Measurements from ENCODE around the gene ITGB1BP1. TPM values are rescaled to one million over a fixed set of nuclear protein-coding genes. Genes with fewer than 3 reads are reported as not detected.
A peak's percentile ranks its signal among the peaks of the same experiment; 100 is the strongest.
"Not testable (repeated sequence)": the region's sequence is repeated elsewhere in the genome, so short reads cannot be mapped to it uniquely, and the experiment has no call there.

Gene ITGB1BP1
- total RNA-seq, 1 donor: 30.8 TPM

DNA sequence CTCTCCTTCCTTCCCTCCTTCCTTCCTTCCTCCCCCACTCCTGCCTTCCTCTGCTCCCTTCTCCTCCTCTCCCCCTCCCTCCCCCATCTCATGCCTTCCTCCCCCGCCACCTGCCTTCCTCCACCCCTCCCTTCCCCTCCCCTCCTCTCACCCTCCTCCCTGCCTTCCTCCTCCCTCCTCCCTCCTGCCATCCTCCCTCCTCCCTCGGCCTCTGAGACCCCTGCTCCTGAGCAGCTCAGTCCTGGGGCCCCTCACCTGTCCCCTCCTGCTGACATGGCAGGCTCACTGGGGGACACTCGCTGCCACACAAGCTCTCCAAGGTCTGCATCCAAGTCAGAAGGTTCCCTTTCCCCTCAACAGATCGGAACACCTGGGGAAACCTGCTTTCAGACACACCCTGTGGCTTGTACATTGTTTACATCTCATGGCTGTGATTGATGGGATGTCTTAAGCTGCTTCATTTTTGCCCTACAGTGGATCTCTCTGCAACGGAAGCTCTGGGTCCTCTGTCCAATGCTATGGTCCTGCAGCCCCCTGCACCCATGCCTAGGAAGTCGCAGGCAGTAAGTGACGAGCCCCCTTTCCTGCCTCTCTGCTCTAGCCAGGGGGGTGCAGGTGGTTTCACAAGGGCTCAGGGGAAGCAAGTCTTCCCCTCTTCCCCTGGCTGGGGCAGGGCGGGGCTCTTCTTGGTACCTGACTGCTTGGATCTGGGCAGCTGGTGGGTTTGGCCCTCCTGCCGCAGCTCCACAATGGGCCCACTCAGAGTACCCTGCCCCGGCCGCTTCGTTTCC, 22.9 kb downstream of the ITGB1BP1 start:
- no peak overlapping the region for H2AFZ ChIP-seq (ENCODE audit: low read length)
- H3K9me3 ChIP-seq (ENCODE audit: low read depth, low read length): no peaks in the 10 kb centered on the region
- no peak overlapping the region for H3K4me3 ChIP-seq (ENCODE audit: insufficient read depth, low read length)
- no peaks in the 10 kb centered on the region for H4K20me1 ChIP-seq (ENCODE audit: insufficient read depth, low read length)
- H3K4me2 ChIP-seq (ENCODE audit: insufficient read depth, low read length): no peak overlapping the region
- no peaks in the 10 kb centered on the region for H3K79me2 ChIP-seq (ENCODE audit: insufficient read depth, low read length)
- H3K36me3 ChIP-seq (ENCODE audit: insufficient read depth, low read length): peaks cover 59% of the 10 kb centered on the region
- H3K27me3 ChIP-seq (ENCODE audit: insufficient read depth, low read length): no peaks in the 10 kb centered on the region
- TF ChIP-seq, protein P1, sequence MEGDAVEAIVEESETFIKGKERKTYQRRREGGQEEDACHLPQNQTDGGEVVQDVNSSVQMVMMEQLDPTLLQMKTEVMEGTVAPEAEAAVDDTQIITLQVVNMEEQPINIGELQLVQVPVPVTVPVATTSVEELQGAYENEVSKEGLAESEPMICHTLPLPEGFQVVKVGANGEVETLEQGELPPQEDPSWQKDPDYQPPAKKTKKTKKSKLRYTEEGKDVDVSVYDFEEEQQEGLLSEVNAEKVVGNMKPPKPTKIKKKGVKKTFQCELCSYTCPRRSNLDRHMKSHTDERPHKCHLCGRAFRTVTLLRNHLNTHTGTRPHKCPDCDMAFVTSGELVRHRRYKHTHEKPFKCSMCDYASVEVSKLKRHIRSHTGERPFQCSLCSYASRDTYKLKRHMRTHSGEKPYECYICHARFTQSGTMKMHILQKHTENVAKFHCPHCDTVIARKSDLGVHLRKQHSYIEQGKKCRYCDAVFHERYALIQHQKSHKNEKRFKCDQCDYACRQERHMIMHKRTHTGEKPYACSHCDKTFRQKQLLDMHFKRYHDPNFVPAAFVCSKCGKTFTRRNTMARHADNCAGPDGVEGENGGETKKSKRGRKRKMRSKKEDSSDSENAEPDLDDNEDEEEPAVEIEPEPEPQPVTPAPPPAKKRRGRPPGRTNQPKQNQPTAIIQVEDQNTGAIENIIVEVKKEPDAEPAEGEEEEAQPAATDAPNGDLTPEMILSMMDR (IDR thresholded peaks at IDR 0.05; ENCODE audit: extremely low read depth, low read depth, low read length): no peak
- H3K27ac ChIP-seq (ENCODE audit: low read depth, low read length): no peak overlapping the region
- peaks cover 9% of the 10 kb centered on the region for H3K4me1 ChIP-seq (ENCODE audit: insufficient read depth, low read length)
- DNase-seq (ENCODE audit: insufficient read length, low spot score, missing footprints): no peak

DNA sequence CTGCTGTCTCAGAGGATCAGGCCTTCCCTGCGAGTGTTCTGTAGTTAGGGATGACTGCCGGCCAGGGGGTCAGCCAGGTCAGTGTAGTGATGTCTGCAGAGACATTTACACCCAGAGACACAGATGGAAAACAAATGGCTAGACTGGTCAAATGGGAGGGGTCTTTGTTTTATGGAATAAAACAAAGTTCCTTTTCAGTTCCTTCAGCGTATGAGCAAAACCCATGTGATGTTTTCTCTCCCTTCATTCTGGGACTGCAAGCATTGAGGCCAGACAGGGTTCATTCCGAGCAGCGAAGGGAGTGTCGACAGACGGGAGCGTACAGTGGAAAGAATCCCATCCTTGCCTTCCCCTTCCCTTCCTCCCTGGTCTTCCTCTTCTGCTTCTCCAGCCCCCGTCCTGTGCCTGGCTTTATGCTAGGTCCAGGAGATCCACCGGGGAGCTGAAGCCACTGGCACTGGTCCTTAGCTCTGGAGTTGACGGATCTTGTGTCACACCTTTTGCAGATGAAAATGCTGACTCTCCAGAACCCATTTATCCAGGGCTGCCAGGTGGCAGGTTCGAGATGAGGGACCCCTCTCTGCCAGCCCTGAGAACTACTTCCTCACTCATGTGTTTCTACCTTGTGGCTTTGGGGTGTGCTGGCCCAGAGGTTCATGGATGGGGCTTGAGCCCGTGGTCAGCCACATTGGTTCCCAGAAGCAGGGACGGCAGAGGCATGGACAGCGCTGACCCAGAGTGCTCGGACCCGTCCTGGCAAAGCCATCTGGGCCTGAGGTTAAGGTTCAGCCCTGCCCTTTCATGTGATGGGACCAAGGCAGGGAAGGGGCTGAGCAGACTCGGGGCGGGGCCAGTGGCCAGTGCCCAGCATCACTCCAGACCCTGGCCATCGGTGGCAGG, 24.2 kb downstream of the ITGB1BP1 start:
- TF ChIP-seq, protein P1 (IDR thresholded peaks at IDR 0.05; ENCODE audit: extremely low read depth, low read depth, low read length): no peak
- H3K4me3 ChIP-seq (ENCODE audit: insufficient read depth, low read length): no peak overlapping the region
- no peaks in the 10 kb centered on the region for H3K9me3 ChIP-seq (ENCODE audit: low read depth, low read length)
- no peaks in the 10 kb centered on the region for H3K79me2 ChIP-seq (ENCODE audit: insufficient read depth, low read length)
- H4K20me1 ChIP-seq (ENCODE audit: insufficient read depth, low read length): no peaks in the 10 kb centered on the region
- H2AFZ ChIP-seq (ENCODE audit: low read length): no peak overlapping the region
- peak; percentile 47 for DNase-seq (ENCODE audit: insufficient read length, low spot score, missing footprints)
- peaks cover 58% of the 10 kb centered on the region for H3K36me3 ChIP-seq (ENCODE audit: insufficient read depth, low read length)
- no peaks in the 10 kb centered on the region for H3K27me3 ChIP-seq (ENCODE audit: insufficient read depth, low read length)
- no peak overlapping the region for H3K27ac ChIP-seq (ENCODE audit: low read depth, low read length)
- H3K4me1 ChIP-seq (ENCODE audit: insufficient read depth, low read length): peaks cover 8% of the 10 kb centered on the region
- no peak overlapping the region for H3K4me2 ChIP-seq (ENCODE audit: insufficient read depth, low read length)

DNA sequence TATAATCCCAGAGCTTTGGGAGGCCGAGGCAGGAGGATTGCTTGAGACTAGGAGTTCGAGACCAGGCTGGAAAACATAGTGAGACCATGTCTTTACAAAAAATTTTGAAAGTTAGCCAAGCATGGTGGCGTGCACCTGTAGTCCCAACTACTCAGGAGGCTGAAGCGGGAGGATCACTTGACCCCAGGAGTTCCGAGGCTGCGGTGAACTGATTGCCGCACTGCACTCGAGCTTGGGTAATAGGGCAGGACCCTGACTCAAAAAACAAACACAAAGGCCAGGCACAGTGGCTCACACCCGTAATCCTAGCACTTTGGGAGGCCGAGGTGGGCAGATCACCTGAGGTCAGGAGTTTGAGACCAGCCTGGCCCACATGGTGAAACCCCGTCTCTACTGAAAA, 25.1 kb downstream of the ITGB1BP1 start:
- H3K36me3 ChIP-seq (ENCODE audit: insufficient read depth, low read length): peaks cover 56% of the 10 kb centered on the region
- not testable (repeated sequence) for H3K79me2 ChIP-seq (ENCODE audit: insufficient read depth, low read length); H3K9me3 ChIP-seq (ENCODE audit: low read depth, low read length); H3K4me2 ChIP-seq (ENCODE audit: insufficient read depth, low read length); H3K27ac ChIP-seq (ENCODE audit: low read depth, low read length); H3K4me3 ChIP-seq (ENCODE audit: insufficient read depth, low read length); H3K4me1 ChIP-seq (ENCODE audit: insufficient read depth, low read length); DNase-seq (ENCODE audit: insufficient read length, low spot score, missing footprints); H3K27me3 ChIP-seq (ENCODE audit: insufficient read depth, low read length); H2AFZ ChIP-seq (ENCODE audit: low read length); H4K20me1 ChIP-seq (ENCODE audit: insufficient read depth, low read length)

DNA sequence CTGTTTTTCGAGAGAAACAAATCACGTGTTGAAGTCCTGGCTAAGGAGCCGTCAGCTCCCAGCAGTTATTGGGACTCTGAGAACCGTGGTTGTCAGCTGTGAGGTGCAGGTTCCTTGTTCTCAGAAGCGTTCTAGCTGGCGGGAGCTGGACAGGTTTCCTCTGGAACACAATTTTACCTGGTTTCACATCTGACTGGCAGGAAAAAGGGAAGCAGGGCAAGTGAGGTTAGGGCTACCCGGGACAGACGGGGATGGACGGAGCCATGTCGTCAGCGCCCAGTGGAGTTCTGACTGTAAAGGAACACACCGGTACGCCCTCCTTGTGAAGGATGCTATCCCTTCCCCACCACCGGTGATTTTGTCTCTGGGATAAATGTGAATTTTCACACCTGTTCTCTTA, 26.1 kb downstream of the ITGB1BP1 start:
- Histone ChIP-seq H3K27ac (ENCODE audit: low read depth, low read length) (no peak overlapping the region), H2AFZ (ENCODE audit: low read length) (no peak overlapping the region), H3K79me2 (ENCODE audit: insufficient read depth, low read length) (no peaks in the 10 kb centered on the region), H3K4me1 (ENCODE audit: insufficient read depth, low read length) (no peaks in the 10 kb centered on the region), H3K9me3 (ENCODE audit: low read depth, low read length) (no peaks in the 10 kb centered on the region), H3K27me3 (ENCODE audit: insufficient read depth, low read length) (no peaks in the 10 kb centered on the region), H3K4me3 (ENCODE audit: insufficient read depth, low read length) (no peak overlapping the region), H3K4me2 (ENCODE audit: insufficient read depth, low read length) (no peak overlapping the region), H3K36me3 (ENCODE audit: insufficient read depth, low read length) (peaks cover 57% of the 10 kb centered on the region), H4K20me1 (ENCODE audit: insufficient read depth, low read length) (no peaks in the 10 kb centered on the region)
- TF ChIP-seq, protein P1 (IDR thresholded peaks at IDR 0.05; ENCODE audit: extremely low read depth, low read depth, low read length): no peak
- DNase-seq (ENCODE audit: insufficient read length, low spot score, missing footprints): peak; percentile 32

Data from osteoblast (primary cell).